HTERT RPE-1 (cell line): ENCODE results near the gene SPRTN.
"Not testable (repeated sequence)": the region's sequence is repeated elsewhere in the genome, so short reads cannot be mapped to it uniquely, and the experiment has no call there.

Experiments used
- in situ Hi-C: fragments of 300-500 bp; cut with MboI; formaldehyde crosslinking; loops from 4 replicates; pipeline ENCODE4 v1.14.3; 2020; ENCODE audit warnings: low sequenced_read_pairs

SPRTN gene

DNA sequence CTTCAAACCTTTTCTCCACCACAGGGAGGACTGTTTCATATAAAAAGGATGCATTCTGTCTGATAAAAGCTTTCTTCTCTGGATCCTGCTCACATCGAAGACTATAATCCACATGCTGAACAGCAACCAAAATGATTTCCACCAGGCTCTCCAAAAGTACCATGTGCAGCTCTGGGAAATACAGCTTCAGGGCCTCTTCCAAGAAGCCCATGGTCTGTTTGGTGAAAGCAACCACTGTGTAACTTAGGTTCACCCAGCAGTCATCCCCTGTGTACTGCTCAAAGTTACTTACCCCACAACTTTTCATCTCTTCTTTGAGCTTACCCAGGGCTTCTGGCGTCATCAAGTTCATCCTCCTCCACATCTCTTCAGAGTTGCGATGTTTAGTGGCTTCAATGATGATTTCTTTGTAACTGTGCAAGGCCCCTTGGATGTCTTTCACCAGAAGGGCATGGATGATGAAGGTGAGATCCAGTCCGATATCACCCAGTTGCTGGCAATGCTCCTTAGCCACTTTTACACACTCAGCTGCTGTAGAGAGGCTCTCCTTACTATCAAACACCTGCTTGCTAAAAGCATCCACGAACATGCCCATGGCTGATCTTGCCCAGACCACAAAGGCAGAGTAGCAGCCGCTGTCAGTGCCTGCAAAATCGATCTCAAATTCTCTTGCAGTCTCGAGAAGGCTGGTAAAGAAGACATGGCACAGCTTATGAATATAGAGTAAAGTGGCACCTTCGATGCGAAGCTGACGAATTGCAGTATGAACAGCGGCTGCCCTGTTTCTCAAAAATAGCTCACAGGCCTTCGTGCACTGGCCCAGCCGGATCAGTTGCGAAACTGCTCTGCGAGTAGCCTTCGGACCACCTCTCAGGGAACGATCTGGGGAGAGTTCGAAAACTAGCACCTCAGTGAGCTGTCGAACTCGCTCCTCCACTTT lies 2.2 kb upstream of the SPRTN start:
- in situ Hi-C loops, result no loop called here

DNA sequence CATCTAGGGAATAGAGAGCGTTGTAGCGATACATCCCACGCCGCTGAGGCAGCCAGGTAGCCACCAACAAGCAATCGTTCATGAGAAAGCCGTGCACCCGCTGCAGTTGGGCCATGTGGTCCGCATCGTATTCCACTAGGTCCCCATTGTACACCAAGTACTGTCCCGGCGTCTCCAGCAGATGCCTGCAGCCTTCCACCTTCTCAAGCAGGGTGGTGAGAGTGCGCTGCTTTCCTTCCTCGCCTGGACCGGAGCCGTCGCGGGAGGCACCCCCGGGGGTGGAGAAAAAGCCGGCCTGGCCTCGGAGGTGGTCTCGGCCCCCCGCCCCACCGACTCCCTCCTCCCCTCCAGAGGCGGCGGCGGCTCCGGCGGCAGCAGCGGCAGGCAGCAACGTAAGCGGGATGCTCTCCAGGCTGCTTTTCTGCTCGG lies 1.0 kb upstream of the SPRTN start:
- in situ Hi-C loops, result no loop called here

DNA sequence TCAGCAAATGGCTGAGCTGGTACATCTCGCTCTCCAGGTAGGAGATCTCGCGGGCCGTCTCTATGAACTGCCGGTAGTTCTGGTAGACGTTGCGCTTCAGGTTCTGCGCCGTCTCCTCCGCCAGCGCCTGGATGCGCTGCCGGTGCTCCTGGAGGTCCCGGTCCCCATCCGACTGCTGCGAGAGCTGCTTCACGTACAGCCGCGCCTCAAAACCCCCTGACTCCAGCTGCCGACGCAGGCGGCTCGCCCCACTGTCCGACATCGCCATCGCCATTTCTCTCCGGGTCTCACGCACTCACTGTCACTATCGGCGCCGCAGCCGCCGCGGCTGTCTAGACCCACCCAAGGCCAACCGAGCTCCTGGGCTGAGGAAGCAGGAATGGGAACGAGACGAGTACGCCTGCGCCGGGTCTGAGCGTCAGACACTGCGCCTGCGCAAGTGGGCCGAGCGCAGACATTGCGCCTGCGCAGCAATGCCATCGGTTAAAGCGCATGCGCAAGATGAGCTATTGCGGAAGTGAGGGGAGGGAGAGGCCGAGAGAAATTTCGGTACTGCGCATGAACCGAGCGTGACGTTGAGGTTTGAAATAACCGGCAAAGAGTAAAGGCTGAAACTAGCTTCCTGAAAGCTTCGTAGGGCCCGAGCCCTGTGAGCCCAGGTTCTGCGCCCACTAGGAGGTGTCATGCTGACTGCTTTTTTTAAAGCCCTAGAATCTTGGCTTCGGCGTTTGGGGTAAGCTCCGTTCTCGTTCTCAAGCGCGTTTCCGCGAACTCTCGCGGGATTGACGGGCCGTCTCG lies 422 bp upstream of the SPRTN start, which contains the start of gene EXOC8:
EXOC8 (minus strand) TSS at position 381 of the 798 bp plus-strand sequence; CDS start at position 274, 107 bp downstream.
- in situ Hi-C loops, result no loop called here

DNA sequence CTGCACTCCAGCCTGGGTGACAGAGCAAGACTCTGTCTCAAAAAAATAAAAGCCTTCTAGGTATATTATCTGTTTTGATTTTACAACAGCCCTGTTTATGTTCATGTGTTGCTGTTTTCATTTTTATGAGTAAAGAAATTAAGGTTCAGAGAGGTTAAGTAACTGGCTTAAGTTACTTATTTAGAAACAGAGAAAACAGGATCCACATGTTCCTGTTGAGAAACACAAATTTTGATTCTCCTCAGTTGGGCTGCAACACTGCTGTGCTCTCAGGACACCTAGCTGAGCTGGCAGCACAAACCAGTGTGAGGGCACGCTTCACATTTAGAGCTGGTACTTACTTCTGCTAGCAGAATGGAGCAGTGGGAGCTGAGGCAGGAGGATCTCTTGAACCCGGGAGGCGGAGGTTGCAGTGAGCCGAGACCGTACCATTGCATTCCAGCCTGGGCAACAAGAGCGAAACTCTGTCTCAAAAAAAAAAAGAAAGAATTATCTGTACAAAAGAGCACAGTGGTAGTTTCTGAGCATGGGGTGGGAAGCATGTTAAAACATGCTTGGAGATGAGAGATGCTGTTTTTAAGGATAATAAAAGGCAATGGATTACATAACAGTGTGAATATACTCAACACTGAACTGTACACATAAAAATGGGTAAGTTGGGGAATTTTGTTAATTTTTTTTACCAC lies 2.4 kb downstream of the SPRTN start:
- in situ Hi-C loops, result no loop called here

DNA sequence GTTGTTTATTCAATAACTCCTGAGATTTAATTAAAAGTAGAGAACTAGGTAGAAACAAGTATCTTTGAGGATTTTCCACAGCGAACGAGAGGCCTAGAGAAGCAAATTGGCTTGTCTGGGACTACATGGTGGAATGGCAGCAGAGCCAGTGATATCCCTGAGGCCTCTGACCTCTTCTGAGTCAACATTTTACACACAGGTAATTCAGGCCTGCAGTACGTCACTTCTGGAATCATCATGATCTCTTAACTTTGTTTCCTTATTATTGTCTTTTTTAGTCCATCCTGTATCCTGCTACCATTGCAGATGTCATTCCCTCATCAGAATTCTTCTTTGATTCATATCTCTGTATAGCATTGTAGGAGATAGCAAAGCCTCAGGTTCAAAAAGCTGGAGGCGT lies 9.9 kb downstream of the SPRTN start:
- in situ Hi-C loops, result no loop called here

DNA sequence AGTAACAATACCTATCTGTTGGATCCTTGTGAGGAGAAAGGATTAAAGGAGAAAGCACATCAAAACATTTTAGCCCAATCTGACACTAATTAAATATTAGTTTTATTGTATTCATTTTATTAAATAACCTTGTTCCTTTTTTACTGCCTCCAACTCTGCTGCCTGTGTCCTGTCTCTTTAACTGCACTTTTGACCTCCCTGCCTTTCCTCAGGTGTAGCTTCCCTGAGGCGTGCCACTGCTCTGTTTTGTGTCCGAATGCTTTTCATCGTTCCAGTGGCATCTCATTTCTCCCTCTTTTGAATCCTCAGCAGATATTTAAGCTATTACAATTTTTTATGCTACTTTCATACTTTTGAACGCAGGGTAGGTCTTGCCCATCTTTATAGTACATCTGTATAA lies 10.3 kb downstream of the SPRTN start:
- in situ Hi-C loops, result no loop called here

DNA sequence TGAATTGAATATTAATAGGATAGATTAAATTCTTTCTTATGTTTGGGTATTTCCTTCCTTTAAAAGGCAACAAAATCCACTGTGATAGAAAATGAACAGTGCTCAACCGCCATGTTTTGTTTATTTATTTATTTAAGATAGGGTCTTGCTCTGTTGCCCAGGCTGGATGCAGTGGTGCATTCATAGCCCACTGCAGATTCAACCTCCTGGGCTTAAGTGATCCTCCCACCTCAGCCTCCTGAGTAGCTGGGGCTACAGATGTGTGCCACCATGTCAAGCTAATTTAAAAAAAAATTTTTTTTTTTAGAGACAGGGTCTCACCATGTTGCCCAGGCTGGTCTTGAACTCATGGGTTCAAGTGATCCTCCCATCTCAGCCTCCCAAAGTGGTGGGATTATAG lies 10.8 kb downstream of the SPRTN start:
- in situ Hi-C loops, result not testable (repeated sequence)

DNA sequence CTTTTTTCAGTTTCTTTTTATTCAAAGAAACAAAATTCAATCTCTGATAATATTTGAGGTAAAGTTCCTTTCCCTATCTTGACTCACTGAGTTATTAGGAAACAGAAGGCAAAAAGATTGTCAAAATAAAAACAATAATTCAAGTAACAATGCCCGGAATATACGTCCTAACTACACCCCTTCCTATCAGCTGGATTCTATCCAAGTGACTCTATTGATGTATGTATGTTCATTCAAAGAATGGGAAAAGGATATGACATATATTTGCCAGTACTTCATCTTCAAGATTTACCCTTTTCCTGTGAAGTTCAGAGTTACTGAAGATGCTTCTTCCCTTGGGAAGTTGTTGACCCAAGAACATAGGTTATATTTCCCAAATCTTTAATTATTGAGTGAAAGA lies 13.7 kb downstream of the SPRTN start:
- in situ Hi-C loops, result no loop called here

DNA sequence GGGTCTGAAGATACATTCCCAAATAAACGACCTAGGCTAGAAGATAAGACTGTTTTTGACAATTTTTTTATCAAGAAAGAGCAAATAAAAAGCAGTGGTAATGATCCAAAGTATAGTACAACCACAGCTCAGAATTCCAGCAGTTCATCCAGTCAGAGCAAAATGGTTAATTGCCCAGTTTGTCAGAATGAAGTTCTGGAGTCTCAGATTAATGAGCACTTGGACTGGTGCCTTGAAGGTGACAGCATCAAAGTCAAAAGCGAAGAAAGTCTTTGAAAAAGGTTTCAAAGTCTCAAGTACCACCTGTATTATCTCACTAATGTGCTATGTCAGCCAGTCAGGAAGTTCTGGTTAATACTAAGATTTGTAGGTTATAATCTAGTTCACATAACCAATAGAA lies 15.0 kb downstream of the SPRTN start:
- in situ Hi-C loops, result no loop called here

DNA sequence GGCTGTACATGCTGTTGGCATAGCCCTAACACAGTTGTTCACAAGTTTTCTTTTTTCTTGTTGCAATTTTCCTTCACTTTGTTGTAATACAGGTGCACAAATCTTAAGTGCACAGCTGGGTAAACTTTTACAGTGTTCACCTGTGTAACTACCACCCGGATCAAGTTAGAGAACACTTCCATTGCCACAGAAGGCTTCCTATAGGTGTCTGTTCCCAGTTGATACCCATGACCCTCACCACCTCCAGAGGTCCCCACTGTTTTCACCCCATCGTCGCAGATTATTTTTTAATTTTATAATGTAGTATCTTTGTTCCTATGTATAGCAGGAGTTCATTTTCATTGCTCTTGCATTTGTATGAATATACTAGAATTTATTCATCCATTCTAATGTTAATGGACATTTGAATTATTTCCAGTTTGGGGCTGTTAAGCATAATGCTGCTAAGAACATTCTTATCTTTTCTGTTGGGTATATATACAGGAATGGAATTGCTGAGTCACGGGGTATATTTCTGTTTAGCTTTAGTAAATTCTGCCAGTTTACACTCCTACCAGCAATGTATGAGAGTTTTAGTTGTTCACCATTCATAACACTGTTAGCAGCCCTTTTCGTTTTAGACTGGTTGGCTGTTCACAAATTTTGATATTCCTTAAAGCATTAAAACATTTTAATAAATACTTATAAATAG lies 16.4 kb downstream of the SPRTN start:
- in situ Hi-C loops, result no loop called here

DNA sequence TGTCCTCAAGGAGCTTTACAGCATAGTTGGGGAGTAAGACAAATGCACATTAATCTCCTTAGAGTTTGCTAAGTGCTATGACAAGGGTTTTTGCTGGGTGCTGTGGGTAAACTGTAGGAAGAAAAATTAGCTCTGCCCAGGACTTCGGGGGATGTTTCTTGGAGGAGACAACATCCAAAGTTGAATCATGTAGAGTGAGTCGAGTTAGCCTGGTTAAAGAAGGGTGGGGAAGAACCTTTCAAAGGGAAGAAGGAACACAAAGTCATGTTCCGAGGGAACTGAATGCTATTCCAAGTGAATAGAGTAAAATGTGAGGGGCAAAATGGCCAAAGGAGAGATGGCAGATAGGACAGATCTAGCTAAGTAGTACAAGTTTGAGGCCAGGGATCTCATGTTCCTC lies 17.1 kb downstream of the SPRTN start:
- in situ Hi-C loops, result no loop called here

DNA sequence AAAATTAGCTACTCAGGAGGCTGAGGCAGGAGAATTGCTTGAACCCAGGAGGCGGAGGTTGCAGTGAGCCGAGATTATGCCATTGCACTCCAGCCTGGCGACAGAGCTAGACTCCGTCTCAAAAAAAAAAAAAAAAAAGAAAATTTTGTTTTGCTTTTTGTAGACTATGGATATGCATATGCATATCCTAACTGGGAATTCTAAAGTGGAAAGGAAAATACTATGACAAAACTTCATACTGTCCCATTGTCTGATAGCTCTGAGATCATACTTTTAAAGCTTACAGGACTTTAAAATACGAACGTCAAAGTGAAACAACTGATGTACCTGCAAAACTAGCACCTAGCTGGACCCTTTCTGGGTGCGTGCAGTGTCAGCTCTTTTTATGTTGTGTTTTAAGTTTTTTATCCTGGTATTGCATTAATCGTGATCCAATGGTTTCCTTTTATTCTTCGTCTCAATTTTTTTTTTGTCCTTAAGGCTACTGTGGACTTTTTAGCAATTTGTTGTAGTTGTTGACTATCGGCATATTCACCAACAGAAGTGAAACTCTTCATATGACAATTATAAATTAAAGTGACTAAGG lies 19.2 kb downstream of the SPRTN start:
- in situ Hi-C loops, result no loop called here

DNA sequence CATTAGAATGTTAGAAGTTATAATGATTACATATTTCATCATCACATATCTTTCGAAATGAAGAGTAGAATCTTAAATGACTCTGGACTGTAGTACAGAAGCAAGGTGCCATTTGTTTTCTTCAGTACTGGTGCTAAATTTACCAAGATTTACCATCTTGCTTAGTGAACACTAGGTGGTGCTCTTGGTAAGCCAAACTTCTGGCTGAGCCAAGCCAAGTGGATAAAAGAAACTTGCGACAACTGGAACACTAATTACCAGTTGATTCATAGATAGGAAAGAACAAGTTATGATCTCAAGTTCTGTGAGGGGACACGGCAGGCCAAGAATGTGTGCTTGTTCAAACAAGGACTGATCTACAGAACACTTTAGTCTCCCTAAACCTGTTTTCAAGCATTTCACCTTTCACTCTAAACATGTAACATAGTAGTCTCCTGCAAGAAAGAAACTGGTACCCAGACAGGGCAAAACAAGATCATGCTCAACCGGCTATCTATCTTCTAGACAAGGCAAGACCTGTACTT lies 19.8 kb downstream of the SPRTN start:
- in situ Hi-C loops, result no loop called here

DNA sequence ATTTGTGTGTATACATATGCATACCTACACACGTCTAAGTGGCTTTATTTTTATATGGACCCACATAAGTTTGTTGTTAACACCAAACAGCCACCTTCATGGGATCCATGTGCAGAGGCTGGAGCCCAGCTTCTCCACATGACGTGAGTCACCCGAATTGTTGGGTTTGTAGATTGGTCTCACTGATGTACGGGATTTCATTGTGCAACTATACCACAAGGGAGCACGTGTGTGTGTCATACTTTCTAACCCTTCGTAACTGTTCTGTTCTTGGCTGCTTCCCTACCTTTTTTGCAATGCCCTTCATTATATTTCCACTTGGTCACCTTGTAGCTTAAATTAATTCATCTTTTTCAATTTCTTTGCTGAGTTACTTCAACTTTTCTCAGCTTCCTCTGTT lies 21.0 kb downstream of the SPRTN start:
- in situ Hi-C loops, result no loop called here

DNA sequence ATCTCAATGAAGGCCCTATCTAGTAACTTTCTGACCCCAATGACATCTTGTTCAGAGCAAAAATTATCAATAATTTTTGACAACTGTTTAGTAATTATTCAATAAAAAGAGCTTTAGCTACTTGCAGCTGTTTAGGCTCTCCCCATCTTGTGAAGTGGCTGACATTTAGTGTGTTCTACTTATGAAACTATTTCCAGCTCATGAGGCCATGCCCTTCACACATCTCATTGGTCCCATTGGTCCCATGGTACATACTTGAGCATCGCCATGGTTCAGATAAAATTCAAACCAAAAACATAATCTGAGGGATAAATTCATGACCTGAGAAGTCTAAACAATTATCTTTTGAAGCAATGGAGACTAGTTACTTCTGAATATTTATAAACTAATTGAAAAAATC lies 24.2 kb downstream of the SPRTN start:
- in situ Hi-C loops, result no loop called here

DNA sequence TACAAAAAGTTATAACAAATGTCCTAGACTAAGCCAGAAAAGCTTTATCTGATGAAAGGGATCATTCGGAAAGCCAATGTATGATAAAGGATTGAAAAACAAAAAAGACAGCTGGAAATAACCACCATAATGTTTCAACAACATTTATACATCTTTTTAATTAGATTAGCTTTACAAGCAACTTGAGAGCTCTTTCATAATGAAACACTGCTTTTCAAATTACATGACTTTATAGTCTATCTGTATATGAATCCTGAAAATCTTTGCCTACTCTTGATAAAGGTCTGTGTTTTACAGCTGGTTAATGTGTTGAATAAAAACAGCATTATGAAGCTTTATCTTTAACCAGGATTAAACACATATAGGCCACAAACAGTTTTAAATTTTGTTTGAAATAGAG lies 25.5 kb downstream of the SPRTN start:
- in situ Hi-C loops, result no loop called here

DNA sequence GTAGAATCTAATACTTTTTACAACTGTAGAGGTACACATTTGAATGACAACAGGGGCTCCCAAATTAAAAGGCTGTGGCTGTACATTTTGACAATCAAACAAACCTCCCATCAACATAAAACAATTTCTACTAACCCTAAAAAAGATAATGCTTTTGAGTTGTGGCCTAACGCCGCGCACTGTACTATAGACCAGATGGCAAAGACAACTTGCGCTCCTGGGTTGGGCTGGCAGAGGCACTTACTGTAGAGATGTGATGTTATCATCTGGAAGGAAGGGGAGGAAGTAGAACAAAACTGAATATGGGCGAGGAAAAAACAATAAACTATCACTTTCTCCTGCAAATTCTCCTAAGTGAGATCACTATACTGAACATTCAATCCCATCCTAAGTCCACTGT lies 26.1 kb downstream of the SPRTN start:
- in situ Hi-C loops, result no loop called here

DNA sequence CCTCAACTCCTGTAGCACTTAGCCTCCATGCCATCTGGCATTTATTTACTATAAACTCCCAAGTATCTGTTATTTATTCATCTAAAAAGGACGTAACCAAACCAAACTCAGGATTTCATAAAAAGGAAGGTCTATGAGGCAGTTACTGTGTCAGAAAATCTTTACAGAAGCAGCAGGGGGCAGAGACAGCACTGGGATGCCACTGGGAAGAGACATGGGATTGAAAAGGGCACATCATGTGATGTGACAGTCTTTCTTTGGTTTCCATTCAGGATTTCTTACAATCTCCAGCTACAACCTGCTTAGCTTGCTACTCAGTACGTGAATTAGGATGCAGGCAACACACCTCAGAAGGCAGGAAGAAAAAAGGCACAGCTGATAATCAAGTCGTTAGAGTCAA lies 31.2 kb downstream of the SPRTN start:
- in situ Hi-C loops, result no loop called here

DNA sequence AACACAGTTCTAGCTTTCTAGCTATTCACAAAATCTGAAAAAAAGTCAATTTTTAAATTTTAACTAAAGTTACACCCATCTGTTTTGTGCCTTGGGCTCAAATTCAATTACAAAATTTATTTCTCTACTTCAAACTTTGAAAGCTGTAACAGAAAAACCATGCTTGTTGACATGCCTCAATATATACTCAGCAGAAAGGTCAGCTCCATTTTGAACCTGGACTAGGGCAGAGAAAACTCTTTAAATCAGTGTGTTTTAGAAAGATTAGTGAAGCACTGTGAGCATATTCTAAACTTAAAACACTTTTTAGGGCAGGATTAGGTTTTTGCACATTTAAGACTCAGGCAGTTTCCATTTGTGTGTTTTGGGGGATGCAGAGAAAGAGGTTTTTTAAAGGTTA lies 34.4 kb downstream of the SPRTN start:
- in situ Hi-C loops, result no loop called here

DNA sequence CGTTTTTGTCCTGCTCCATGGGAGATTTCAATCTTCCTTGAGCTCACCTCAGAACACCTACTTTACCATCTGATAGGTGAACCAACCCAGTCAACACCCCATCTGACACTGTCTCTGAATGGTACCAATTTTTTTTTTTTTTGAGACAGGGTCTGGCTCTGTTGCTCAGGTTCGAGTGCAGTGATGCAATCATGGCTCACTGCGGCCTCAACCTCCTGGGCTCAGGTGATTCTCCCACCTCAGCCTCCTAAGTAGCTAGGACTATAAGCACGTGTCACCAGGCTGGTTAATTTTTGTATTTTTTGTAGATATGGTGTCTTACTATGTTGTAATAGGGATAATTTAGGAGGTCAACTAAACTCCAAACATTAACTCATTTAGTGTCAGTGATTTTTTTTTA lies 36.3 kb downstream of the SPRTN start:
- in situ Hi-C loops, result no loop called here
